IPS-NIHi11 (cell line): ENCODE data around the gene KIF5B.
A peak's percentile ranks its signal among the peaks of the same experiment; 100 is the strongest.
"Not testable (repeated sequence)": the region's sequence is repeated elsewhere in the genome, so short reads cannot be mapped to it uniquely, and the experiment has no call there.

Experiments
- DNase-seq: peaks from one replicate; pipeline ENCODE4 v3.0.0; 2012; ENCODE audit warnings: mixed read lengths, low spot score

Gene KIF5B

DNA sequence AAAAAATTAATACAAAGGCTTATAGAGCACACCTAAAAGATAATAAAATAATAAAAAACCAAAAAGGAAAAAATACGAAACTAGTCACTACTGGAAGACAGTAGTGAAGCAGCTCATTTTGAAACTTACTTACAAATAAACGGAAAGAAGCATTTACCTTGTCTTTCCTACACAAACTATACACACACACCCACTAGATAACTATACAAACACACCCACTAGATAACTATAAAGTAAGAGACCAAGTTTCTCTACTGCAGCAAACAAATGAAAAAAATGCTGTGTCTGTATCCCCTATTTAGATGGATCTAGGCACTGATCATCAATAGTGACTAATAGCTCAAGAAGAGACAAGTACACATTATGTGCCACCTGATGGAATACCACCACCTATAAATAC, 49.2 kb downstream of the KIF5B start:
- DNase-seq = no peak

DNA sequence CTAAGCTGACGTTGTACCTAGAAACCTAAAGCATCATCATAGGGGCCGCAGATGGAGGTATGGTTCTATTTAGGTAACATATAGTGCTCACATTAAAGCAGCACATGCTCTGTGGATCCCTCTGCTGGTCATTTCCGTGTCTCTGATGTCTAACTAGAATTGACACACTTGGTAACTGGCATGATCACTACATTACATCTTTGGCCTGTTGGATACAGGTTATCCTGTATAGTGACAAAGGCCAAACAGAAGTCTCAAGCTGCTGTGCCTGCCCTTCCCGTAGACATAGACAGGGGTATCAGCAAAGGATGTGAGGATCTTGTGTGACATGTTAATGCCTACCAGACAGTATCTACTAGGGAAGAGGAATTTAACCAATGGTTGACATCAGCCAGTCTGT, 51.2 kb downstream of the KIF5B start:
- DNase-seq = peak; percentile 46

DNA sequence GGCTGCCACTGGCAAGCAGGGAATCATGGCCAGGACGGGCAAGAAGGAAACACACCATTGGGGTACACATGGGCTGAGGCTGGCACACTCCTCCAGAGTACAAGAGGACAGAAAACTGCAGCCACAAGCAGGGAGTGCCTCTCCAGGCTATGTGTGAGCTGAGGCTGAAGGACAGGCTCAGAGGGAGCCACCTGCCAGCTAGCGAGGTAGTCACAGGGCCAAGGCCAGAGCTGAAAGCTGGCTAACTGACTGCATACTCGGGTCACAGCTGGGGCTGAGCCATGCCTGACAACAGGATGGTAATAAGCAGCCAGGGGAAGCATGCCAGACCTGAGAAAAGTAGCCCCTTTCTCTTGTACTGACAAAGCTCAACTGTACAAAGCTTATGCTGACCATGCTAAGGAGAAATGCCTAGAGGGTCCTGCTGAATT, 52.0 kb downstream of the KIF5B start:
- peak; percentile 28 for DNase-seq

DNA sequence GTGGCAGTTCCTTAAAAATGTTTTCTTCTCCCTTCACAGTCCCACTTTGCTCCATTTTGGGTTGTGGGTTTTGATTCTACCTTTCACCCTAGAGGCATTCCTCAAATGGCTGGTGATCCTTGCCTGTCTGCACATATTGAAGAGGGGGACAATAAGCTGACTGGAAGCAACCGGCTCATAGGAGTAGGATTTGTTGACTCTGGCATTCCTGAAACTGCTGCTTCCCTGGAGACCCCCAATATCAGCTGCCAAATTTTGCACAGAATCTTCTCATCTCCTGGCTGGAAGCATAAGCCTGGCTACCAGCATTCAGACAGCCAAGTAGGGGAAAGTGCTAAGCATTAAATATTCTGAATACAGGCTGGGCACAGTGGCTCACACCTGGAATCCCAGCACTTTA, 53.7 kb downstream of the KIF5B start:
- no peak for DNase-seq

DNA sequence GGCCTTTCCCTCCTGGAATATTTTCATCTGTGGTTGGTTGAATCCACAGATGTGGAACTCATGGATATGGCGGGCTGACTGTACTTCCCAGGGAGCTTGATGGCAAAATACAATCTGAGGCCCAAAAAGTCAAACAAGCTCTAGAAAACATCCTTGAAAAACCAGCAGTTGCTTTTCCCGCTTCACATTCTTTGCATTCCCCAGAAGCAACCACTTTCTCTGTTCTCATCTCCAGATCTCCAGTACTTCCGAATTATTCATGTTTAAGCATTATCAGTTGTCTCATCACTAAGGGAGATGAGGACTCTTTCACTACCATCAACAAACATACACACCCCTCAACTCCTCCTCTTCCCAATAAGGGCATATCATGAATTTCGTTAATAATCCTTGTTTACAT, 55.3 kb downstream of the KIF5B start:
- DNase-seq = peak; percentile 28

DNA sequence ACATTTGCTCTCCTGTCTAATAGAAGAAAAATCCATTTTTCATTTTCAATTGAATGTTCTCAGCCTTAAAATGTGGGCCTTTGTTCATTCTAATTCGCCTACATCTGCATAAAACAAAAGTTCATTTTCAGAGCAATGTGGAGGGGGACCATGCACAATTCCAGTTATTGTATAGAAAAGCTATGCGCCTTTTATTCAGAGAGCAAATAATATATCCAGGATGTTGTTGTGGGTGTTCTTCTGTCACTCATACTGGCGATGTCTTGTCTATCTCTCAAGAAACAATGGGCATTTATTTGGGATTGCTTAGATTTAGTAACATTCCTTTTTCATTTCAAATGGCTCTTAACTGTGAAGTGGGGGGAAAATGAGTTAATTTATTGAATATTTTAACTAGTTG, 56.4 kb downstream of the KIF5B start:
- DNase-seq = no peak

DNA sequence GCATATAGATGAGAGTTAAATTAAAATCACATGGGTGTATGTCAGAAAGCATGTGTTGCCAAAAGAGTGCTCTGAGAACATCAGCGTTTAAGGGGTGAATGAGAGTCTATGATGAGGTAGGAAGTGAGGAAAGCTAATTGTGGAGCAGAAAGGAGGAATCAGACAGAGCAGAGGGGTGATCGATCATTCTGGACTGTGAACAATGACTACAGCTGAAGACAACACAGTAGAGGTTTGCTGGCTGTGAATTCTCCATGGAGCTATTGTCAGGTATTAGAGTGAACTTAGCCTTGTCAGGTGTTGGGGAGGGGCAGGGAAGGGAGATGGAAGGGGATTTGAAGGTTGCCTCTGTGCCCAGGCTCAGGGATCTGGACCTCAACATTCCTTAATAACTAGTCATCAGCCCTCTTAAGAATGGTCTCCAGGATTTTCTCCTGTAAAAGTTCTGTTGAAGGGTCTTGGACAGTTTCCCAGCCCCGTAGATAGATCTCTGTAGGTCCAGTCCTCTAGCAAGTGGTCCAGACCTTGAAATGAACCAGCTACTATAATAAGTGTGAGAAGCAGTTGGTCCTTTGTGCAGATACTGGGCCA, 57.1 kb downstream of the KIF5B start:
- DNase-seq = peak; percentile 35

DNA sequence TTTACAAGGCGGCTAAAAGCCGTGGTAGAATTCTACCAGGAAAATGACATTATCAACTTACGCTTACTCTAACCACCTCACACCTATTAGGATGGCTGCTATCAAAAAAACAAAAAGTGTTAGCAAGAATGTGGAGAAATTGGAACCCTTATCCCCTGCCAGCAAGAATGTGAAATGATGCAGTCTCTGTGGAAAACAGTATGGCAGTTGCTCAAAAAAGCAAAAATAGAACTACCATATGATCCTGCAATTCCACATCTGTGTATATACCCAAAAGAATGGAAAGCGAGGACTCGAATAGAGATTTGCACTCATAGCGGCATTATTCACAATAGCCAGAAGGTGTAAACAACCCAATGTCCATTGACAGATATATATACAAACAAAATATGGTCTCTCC, 61.3 kb downstream of the KIF5B start:
- no peak for DNase-seq

DNA sequence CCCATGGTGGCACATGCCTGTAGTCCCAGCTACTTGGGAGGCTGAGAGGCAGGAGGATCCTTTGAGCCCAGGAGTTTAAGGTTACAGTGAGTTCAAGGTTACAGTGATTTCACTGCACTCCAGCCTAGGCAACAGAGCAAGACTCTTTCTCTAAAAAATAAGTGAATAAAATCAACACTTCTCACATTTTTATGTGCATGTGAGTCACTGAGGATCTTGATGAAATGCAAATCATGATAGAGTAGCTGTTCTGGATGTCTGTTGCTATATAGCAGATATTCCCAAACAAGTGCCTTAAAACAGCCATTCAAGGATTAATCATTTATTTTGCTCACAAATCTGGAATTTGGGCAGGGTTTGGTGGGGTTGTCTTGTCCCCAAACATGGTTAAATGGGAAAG, 65.3 kb downstream of the KIF5B start:
- DNase-seq = no peak

DNA sequence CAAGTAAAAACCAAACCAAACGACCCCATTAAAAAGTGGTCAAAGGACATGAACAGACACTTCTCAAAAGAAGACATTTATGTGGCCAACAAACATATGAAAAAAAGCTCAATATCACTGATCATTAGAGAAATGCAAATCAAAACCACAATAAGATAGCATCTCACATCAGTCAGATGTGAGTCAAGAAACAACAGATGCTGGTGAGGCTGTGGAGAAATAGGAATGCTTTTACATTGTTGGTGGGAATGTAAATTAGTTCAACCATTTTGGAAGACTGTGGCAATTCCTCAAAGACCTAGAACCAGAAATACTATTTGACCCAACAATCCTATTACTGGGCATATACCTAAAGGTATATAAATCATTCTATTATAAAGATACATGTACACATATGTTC, 68.4 kb downstream of the KIF5B start:
- not testable (repeated sequence) for DNase-seq

DNA sequence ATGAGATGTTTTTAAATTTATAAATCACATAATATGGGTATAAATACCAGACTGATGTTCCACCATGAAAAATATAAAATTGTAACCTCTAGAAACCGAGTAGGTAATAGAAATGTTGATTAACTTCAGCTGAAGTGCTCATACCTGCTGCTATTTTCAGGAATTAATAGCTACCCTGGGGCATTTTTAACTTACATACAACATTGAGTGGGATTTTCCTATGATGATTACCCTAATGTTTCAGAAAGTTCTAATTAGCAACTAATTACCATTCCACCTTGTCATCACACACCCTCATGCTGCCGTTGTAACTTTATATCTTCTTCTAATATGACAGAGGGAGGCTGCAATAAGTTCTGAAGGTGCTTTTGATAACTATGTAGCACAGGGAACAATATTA, 74.1 kb downstream of the KIF5B start:
- no peak for DNase-seq

DNA sequence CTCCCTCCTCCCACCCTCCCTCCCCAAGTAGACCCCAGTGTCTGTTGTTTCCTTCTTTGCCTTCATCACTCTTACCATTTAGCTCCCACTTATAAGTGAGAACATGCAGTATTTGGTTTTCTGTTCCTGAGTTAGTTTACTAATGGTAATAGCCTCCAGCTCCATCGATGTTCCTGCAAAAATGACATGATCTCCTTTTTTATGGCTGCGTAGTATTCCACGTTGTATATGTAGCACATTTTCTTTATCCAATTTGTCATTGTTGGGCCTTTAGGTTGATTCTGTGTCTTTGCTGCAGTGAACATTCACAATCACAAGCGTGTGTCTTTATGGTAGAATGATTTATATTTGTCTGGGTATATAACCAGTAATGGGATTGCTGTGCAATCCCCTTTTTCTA, 75.8 kb downstream of the KIF5B start:
- no peak for DNase-seq

DNA sequence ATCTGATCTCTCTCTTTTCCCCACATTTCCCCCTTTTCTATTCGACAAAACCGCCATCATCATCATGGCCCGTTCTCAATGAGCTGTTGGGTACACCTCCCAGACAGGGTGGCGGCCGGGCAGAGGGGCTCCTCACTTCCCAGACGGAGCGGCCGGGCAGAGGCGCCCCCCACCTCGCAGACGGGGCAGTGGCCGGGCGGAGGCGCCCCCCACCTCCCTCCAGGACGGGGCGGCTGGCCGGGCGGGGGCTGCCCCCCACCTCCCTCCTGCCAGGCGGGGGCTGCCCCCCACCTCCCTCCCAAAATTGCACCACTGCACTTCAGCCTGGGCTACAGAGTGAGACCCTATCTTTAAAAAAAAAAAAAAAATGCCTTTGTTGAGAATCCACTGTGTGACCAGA, 77.2 kb downstream of the KIF5B start:
- not testable (repeated sequence) for DNase-seq

DNA sequence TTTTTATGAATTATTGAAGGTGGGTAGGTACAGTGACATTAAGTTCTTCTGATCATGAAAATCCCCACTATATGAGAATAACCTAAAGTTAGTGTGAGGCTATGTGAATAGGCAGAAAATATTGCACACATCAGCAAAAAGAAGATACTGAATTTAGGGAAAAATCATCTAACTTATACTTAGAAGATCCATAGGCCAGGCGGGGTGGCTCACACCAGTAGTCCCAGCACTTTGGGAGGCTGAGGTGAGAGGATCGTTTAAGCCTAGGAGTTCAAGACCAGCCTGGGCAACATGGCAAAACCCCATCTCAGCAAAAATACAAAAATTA, 78.1 kb downstream of the KIF5B start:
- DNase-seq = no peak

DNA sequence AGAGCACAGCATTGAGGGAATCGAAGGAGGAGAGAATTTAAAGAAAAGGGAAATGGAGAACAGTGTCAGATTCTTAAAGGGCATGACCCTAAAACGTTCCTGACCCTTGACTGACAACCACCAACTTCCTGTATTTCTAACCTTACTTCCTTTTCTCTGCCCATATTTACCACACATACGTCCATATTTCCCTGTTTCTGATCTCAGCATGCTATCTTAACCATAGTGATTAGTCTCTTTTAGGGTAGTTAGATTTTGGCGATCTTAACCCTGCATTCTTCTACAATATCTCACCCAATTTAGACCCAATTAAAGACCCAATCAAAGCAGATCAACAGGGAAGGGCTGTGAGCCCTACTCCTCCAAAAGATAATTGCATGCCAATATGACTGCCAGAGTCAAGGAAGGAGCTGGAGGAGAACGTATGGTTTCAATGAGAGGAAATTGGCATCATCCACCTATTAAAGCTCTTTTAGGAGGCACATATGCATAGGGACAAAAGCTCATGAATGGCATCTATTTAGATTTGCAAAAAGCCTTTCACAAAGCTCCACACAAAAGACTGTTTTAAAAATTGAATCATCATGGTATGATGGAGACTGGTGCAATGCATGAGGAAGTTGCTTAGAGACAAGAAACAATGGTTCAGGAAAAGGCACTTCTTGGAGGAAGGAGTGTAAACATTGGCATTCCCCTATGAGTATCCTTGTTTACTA, 78.6 kb downstream of the KIF5B start:
- DNase-seq = no peak

DNA sequence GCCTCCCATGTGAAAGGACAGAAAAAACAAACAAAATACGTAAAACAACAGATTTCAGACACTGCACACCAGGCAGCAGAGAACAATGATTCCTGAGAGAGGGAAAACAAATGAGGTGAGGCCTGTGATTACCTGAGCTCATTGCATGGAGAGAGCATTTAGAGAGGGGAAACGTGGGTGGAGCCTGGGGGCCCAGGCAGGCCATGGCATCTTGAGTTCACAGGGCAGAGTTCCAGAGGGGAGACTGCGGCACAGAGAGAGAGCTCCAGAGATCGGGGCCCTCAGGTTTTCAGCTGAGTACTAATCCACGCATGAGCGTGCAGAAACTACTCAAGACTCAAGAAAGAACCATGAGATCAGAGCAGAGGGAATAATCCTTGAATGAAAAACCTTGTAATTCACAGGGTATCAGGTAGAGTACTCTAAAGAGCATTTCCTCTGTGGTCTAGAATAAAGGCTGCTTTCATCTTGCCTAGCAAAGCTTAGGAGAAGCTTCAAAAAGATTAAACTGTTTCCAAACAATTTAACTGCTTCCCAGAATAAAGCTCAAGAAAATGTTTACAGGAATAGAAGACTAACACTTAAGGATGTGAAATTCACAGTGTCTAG, 81.0 kb downstream of the KIF5B start:
- DNase-seq = peak; percentile 19

DNA sequence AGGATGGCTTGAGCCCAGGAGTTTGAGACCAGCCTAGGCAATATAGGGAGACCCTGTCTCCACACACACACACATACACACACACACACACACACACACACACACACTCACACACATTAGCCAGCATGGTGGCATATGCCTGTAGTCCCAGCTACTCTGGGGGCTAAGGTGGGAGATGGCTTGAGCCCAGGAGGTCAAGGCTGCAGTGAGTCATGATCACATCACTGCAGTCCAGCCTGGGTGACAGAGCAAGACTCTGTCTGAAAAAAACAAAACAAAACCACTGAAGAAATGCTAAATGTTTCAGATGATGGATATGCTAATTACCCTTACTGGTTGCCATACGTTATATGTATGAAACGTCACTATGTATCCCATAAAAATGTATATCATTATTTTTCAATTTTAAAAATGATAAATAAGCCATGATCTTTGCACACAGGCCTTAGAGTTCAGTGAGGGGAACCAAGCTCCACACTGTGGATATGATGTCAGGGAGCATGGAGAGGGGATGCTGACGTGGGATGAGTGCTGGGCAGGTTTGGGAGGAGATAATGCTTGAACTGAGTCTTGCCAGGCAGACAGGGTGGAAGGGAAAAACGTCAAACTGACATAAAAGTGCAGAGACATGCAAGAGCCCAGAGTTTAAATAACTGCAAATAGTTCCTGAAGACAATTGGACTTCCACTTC, 81.6 kb downstream of the KIF5B start:
- no peak for DNase-seq

DNA sequence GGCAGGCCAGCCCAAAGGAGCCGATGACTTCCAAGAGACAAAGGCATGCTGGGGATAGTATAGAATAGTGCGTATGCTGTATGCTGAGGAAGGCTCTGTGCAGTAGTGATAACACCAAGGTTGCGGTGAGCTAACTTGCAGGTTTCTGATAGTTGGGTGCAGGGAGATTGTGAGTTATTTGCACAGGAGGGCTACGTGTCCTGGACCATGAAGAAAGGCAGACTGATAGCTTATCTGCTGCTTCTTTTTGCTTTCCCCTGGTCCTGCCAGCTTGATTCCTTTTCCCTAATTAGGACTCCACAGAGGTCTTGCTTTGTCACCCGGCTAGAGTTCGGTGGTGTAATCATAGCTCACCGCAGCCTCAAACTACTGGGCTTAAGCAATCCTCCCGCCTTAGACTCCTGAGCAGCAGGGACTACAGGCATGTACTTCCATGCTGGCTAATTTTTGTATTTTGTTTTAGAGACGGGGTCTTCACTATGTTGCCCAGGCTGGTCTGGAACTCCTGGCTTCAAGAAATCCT, 83.6 kb downstream of the KIF5B start:
- no peak for DNase-seq

DNA sequence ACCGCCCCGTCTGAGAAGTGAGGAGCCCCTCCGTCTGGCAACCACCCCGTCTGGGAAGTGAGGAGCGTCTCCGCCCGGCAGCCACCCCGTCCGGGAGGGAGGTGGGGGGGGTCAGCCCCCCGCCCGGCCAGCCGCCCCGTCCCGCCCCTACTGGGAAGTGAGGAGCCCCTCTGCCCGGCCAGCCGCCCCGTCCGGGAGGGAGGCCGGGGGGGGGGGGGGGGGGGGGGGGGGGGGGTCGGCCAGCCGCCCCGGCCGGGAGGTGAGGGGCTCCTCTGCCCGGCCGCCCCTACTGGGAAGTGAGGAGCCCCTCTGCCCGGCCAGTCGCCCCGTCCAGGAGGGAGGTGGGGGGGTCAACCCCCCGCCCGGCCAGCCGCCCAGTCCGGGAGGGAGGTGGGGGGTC, 86.4 kb downstream of the KIF5B start:
- DNase-seq = not testable (repeated sequence)

DNA sequence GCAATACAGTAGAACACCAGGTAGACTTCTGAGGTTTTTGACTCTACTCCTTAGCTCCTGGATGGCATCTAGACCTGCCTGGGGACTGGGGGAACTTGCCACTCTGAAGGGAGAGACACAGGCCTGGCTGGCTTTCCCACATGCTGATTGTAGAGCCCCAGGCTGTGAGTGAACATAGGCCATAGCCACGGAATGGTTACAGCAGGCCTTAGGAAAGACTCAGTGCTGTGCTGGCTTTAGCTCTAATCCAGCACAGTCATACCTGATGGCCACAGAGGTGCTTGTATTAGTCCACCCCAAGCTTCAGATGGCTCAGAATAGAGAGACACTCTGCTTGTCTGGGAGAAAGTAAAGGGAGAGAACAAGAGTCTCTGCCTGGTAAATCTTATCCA, 92.6 kb downstream of the KIF5B start:
- no peak for DNase-seq

DNA sequence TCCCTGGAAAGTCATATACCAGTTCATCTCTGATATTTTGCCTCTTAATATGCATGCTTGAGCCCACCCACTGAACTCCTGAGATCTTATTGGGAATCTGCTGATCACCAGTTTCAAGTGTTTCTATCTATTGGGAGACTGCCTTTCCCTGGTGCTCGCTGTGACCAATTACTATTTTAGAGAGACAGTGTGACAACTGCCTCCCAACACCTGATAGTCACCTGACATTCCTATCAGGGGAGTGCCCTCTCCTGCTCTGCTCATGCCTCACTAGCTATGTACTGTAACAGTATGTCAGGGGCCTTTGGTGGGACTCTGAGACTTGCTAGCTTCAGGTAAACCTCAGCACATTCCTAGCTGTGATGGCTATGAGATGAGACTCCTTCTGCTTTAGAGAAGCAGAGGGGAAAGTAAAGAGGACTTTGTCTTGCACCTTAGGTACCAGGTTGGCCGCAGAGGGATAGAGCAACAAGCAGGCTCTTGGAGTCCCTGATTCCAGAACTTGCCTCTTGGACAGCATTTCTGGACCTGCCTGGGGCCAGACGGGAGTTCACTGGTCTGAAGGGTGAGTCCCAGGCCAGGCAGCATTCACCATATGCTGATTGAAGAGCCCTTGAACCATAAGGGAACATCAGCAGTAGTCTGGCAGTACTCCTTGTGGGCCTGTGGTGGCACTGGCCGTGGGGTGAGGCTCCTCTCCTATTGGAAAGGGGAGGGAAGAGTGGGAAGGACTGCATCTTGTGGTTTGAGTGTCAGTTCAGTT, 93.2 kb downstream of the KIF5B start:
- DNase-seq = no peak
